Natural killer cell (primary cell): Measurements from ENCODE around the gene RAPGEF1. TPM values are rescaled to one million over a fixed set of nuclear protein-coding genes. Genes with fewer than 3 reads are reported as not detected.

Experiments used
- ATAC-seq, 3 donors: fragments of 150-1000 bp in 2 of 3; fragments of 200-7000 bp in 1 of 3; cut with Tn5 transposase; 1 replicate in 1 of 3; 2 replicates in 2 of 3; pipeline ENCODE4 v1.10.0; 2021; ENCODE audit warnings: mild to moderate bottlenecking in 2 of 3, moderate library complexity in 2 of 3
- DNase-seq, 2 donors: peaks; one replicate each; pipeline versions ENCODE4 v3.0.0 to v3.0.0-alpha.2; 2013 to 2021; ENCODE audit warnings: mixed read lengths in 1 of 2
- H3K27ac ChIP-seq: one replicate; pipeline ENCODE4 v1.5.1; 2013; ENCODE audit warnings: mild to moderate bottlenecking, low read length
- H3K27me3 ChIP-seq: one replicate; pipeline ENCODE4 v1.6.1; 2013; ENCODE audit warnings: low read length; ENCODE audit not compliant: control insufficient read depth, insufficient read depth
- H3K36me3 ChIP-seq: one replicate; pipeline ENCODE4 v1.6.1; 2013; ENCODE audit warnings: low read length; ENCODE audit not compliant: control insufficient read depth, insufficient read depth
- H3K4me1 ChIP-seq: one replicate; pipeline ENCODE4 v1.6.1; 2013; ENCODE audit warnings: low read length; ENCODE audit not compliant: control insufficient read depth, insufficient read depth
- H3K4me3 ChIP-seq: one replicate; pipeline ENCODE4 v1.5.1; 2013; ENCODE audit warnings: low read length
- H3K9me3 ChIP-seq: one replicate; pipeline ENCODE4 v1.6.1; 2013; ENCODE audit warnings: low read length; ENCODE audit not compliant: control insufficient read depth, insufficient read depth
- H3K27ac Mint-ChIP-seq, 2 donors: one replicate each; pipeline ENCODE4 v1.8.0; 2022; ENCODE audit warnings: mild to moderate bottlenecking in 2 of 2, mixed read lengths in 2 of 2, moderate library complexity in 1 of 2
- H3K27me3 Mint-ChIP-seq, 2 donors: one replicate each; pipeline ENCODE4 v1.8.0; 2022; ENCODE audit warnings: low read depth in 2 of 2, mixed read lengths in 2 of 2
- H3K36me3 Mint-ChIP-seq: one replicate; pipeline ENCODE4 v1.8.0; 2022; ENCODE audit warnings: mixed read lengths
- H3K4me1 Mint-ChIP-seq, 2 donors: one replicate each; pipeline ENCODE4 v1.8.0; 2022; ENCODE audit warnings: mixed read lengths in 2 of 2
- H3K4me3 Mint-ChIP-seq: one replicate; pipeline ENCODE4 v1.8.0; 2022; ENCODE audit warnings: mild to moderate bottlenecking, moderate library complexity, mixed read lengths
- H3K9me3 Mint-ChIP-seq, 2 donors: one replicate each; pipeline ENCODE4 v1.8.0; 2022; ENCODE audit warnings: mixed read lengths in 2 of 2
- CTCF ChIP-seq: fragments of 200-600 bp; IDR thresholded peaks from one replicate; pipeline ENCODE4 v1.8.0; 2022; ENCODE audit warnings: antibody characterized with exemption
- WGBS: methylation state at CpG from one replicate; pipeline ENCODE4 v1.1.7; 2013; ENCODE audit warnings: missing lambda C conversion rate; ENCODE audit not compliant: insufficient coverage; 5-methylcytosine and 5-hydroxymethylcytosine counted together
- intact Hi-C: fragments of 100-400 bp; cut with micrococcal nuclease; formaldehyde crosslinking; loops from one replicate; pipeline ENCODE4 v1.14.2; 2022
- total RNA-seq, 4 donors: library from RNA; stranded (reverse); fragments of 120-200 nt in 1 of 4; gene quantifications; one replicate each; pipeline versions ENCODE4 v1.2.3 to v1.2.4, GENCODE V29; 2013 to 2022

Gene RAPGEF1
- total RNA-seq, 3 donors from 2014 or later (not counting 1 experiment from before 2014, with no cell fraction given) = 210 to 224 (median 222) TPM

GRCh38 chr9:131606896-131607567 lies 132.8 kb downstream of the RAPGEF1 start:
- Mint-ChIP-seq H3K27ac (peak overlapping the region in 1 of 2 donors; percentile 8), H3K4me1 (peaks cover 30 to 39% of the 10 kb centered on the region in 2 donors), H3K4me3 (no peak overlapping the region), H3K36me3 (no peaks in the 10 kb centered on the region), H3K9me3 (no peaks in the 10 kb centered on the region), H3K27me3 (no peaks in the 10 kb centered on the region)
- H3K4me1 ChIP-seq = no peaks in the 10 kb centered on the region
- TF ChIP-seq CTCF = no peak
- H3K27me3 ChIP-seq = no peaks in the 10 kb centered on the region
- H3K27ac ChIP-seq = no peak overlapping the region
- no peak overlapping the region for H3K4me3 ChIP-seq
- peaks cover 77% of the 10 kb centered on the region for H3K36me3 ChIP-seq
- H3K9me3 ChIP-seq = no peaks in the 10 kb centered on the region
- WGBS = 92% methylated on average over 13 of the region's 13 CpGs
- no peak for ATAC-seq
- DNase-seq = no peak
- intact Hi-C loops = no loop called here

- no peaks in the 10 kb centered on the region for H3K9me3 Mint-ChIP-seq
- WGBS = 91% methylated on average over 9 of the region's 9 CpGs
- TF ChIP-seq CTCF = no peak
- H3K4me3 Mint-ChIP-seq = no peak overlapping the region
- H3K36me3 Mint-ChIP-seq = no peaks in the 10 kb centered on the region
- H3K9me3 ChIP-seq = no peaks in the 10 kb centered on the region
- no peaks in the 10 kb centered on the region for H3K27me3 Mint-ChIP-seq
- H3K27me3 ChIP-seq = no peaks in the 10 kb centered on the region
- intact Hi-C loops = no loop called here
- no peaks in the 10 kb centered on the region for H3K4me1 ChIP-seq
- no peak overlapping the region for H3K27ac Mint-ChIP-seq
- H3K4me3 ChIP-seq = no peak overlapping the region
- no peak overlapping the region for H3K27ac ChIP-seq
- no peak for DNase-seq
- peaks cover 77% of the 10 kb centered on the region for H3K36me3 ChIP-seq
- H3K4me1 Mint-ChIP-seq = peaks cover 28 to 33% of the 10 kb centered on the region in 2 donors
- no peak for ATAC-seq
Observed at GRCh38 chr9:131605770-131606590, 133.9 kb downstream of the RAPGEF1 start.

- no peak overlapping the region for H3K4me3 Mint-ChIP-seq
- Histone ChIP-seq H3K9me3 (no peaks in the 10 kb centered on the region), H3K27me3 (no peaks in the 10 kb centered on the region), H3K27ac (no peak overlapping the region), H3K36me3 (peaks cover 76% of the 10 kb centered on the region), H3K4me1 (no peaks in the 10 kb centered on the region), H3K4me3 (no peak overlapping the region)
- no peaks in the 10 kb centered on the region for H3K27me3 Mint-ChIP-seq
- intact Hi-C loops = no loop called here
- TF ChIP-seq CTCF = no peak
- no peak for DNase-seq
- WGBS = 89% methylated on average over 16 of the region's 16 CpGs
- no peaks in the 10 kb centered on the region for H3K36me3 Mint-ChIP-seq
- ATAC-seq = no peak
- peaks cover 28 to 33% of the 10 kb centered on the region in 2 donors for H3K4me1 Mint-ChIP-seq
- H3K27ac Mint-ChIP-seq = peak overlapping the region in 1 of 2 donors; percentile 33
- no peaks in the 10 kb centered on the region for H3K9me3 Mint-ChIP-seq
Observed at GRCh38 chr9:131603711-131604439, 136.0 kb downstream of the RAPGEF1 start.
